HL-60 (cell line): ENCODE data around the gene SUMO2.

Experiments used
- GABPA ChIP-seq: IDR thresholded peaks from 2 replicates; pipeline ENCODE4 v1.6.1; 2012; ENCODE audit warnings: low read depth
- TF ChIP-seq, protein P1 (sequence below): IDR thresholded peaks from one replicate; pipeline ENCODE4 v1.5.1; 2011; ENCODE audit warnings: low read length, control low read depth, inconsistent platforms; ENCODE audit not compliant: insufficient read depth
- TF ChIP-seq, protein P2 (sequence below): IDR thresholded peaks from 2 replicates; pipeline ENCODE4 v1.6.1; 2012; ENCODE audit warnings: low read depth; ENCODE audit not compliant: insufficient replicate concordance

DNA sequence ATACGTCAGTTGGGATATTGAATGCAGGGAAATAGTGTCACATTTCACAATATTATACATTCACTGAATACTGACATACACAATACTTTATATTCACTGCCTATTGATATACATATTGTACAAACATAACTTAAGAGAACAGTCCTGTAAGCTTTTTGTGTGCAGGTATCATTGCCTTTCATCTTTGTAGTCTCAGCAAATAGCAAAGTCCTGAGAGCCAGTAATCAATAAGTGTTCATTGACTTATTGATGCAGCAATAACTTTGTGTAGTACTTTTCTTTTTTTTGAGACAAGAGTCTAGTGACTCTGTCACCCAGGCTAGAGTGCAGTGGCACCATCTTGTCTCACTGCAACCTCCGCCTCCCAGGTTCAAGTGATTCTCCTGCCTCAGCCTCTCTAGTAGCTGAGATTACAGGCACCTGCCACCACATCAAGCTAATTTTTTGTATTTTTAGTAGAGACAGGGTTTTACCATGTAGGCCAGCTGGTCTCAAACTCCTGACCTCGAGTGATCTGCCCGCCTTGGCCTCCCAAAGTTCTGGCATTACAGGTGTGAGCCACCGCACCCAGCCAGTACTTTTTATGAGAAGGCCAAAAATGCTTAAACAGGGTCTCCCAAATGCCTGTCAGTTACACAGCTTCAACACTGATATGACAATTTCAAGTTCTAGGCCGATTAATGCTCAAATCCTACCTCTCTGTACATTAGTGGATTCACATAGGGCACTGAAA is 17.3 kb upstream of the SUMO2 start:
- no peak for TF ChIP-seq GABPA
- TF ChIP-seq, protein P1, sequence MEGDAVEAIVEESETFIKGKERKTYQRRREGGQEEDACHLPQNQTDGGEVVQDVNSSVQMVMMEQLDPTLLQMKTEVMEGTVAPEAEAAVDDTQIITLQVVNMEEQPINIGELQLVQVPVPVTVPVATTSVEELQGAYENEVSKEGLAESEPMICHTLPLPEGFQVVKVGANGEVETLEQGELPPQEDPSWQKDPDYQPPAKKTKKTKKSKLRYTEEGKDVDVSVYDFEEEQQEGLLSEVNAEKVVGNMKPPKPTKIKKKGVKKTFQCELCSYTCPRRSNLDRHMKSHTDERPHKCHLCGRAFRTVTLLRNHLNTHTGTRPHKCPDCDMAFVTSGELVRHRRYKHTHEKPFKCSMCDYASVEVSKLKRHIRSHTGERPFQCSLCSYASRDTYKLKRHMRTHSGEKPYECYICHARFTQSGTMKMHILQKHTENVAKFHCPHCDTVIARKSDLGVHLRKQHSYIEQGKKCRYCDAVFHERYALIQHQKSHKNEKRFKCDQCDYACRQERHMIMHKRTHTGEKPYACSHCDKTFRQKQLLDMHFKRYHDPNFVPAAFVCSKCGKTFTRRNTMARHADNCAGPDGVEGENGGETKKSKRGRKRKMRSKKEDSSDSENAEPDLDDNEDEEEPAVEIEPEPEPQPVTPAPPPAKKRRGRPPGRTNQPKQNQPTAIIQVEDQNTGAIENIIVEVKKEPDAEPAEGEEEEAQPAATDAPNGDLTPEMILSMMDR: no peak
- TF ChIP-seq, protein P2, sequence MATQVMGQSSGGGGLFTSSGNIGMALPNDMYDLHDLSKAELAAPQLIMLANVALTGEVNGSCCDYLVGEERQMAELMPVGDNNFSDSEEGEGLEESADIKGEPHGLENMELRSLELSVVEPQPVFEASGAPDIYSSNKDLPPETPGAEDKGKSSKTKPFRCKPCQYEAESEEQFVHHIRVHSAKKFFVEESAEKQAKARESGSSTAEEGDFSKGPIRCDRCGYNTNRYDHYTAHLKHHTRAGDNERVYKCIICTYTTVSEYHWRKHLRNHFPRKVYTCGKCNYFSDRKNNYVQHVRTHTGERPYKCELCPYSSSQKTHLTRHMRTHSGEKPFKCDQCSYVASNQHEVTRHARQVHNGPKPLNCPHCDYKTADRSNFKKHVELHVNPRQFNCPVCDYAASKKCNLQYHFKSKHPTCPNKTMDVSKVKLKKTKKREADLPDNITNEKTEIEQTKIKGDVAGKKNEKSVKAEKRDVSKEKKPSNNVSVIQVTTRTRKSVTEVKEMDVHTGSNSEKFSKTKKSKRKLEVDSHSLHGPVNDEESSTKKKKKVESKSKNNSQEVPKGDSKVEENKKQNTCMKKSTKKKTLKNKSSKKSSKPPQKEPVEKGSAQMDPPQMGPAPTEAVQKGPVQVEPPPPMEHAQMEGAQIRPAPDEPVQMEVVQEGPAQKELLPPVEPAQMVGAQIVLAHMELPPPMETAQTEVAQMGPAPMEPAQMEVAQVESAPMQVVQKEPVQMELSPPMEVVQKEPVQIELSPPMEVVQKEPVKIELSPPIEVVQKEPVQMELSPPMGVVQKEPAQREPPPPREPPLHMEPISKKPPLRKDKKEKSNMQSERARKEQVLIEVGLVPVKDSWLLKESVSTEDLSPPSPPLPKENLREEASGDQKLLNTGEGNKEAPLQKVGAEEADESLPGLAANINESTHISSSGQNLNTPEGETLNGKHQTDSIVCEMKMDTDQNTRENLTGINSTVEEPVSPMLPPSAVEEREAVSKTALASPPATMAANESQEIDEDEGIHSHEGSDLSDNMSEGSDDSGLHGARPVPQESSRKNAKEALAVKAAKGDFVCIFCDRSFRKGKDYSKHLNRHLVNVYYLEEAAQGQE: no peak
